Memory B cell (primary cell): ENCODE results near the gene WFDC1.

Source experiments
- ATAC-seq: fragments of 150-1000 bp; cut with Tn5 transposase; 2 replicates; pipeline ENCODE4 v1.10.0; 2021; ENCODE audit warnings: low read depth, mild to moderate bottlenecking, moderate library complexity
- DNase-seq, 2 donors: peaks; one replicate each; pipeline ENCODE4 v3.0.0; 2022; ENCODE audit warnings: low spot score in 2 of 2
- H3K27ac Mint-ChIP-seq: one replicate; pipeline ENCODE4 v1.8.0; 2022; ENCODE audit warnings: mild to moderate bottlenecking, moderate library complexity, mixed read lengths
- H3K27me3 Mint-ChIP-seq: one replicate; pipeline ENCODE4 v1.8.0; 2022; ENCODE audit warnings: mixed read lengths
- H3K36me3 Mint-ChIP-seq: one replicate; pipeline ENCODE4 v1.8.0; 2022; ENCODE audit warnings: mild to moderate bottlenecking, mixed read lengths
- H3K4me1 Mint-ChIP-seq: one replicate; pipeline ENCODE4 v1.8.0; 2022; ENCODE audit warnings: mixed read lengths
- H3K4me3 Mint-ChIP-seq: one replicate; pipeline ENCODE4 v1.8.0; 2022; ENCODE audit warnings: mild to moderate bottlenecking, moderate library complexity, mixed read lengths
- H3K9me3 Mint-ChIP-seq: one replicate; pipeline ENCODE4 v1.8.0; 2022; ENCODE audit warnings: mixed read lengths

Gene WFDC1

DNA sequence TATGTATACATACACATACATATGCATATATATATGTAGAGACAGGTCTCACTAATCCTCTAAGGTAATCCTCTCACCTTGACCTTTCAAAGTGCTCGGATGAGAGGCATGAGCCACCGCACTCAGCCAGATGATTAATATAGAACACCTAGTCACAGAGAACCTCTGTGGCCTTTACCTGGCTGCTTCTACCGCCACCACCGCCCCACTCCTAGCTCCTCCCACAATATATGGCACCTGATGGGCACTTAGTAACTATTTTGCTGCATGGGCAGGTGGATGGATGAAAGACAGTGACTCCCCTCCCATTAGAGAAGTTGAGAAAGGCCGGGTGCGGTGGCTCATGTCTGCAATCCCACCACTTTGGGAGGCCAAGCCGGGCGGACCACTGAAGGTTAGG is 57.0 kb downstream of the WFDC1 start:
- Mint-ChIP-seq H3K4me1 (no peaks in the 10 kb centered on the region), H3K36me3 (no peaks in the 10 kb centered on the region), H3K9me3 (no peaks in the 10 kb centered on the region), H3K27me3 (peaks cover 25% of the 10 kb centered on the region), H3K27ac (no peak overlapping the region), H3K4me3 (no peak overlapping the region)
- ATAC-seq (no peak), DNase-seq (no peak)

DNA sequence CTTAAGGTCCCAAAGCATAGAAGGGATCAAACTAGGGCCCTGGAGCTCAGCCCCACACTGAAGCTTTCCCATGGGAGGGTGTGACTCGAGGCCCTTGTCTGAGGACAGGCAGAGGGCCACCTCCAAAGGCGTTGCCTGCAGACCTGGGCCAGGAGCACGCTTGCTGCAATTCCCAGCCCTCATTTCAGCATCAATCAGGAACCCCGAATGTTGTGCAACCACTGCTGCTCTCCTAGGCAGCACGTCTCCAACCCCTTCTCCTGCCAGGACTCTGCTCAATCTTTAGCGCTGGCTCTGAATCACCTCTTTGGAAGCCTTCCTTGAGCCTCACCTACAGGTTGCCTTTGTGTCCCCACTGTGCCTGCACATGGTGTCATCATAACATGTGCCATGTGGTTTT is 59.6 kb downstream of the WFDC1 start:
- H3K4me3 Mint-ChIP-seq = no peak overlapping the region
- H3K9me3 Mint-ChIP-seq = no peaks in the 10 kb centered on the region
- ATAC-seq = no peak
- DNase-seq = no peak
- H3K4me1 Mint-ChIP-seq = no peaks in the 10 kb centered on the region
- no peaks in the 10 kb centered on the region for H3K36me3 Mint-ChIP-seq
- H3K27me3 Mint-ChIP-seq = peaks cover 25% of the 10 kb centered on the region
- H3K27ac Mint-ChIP-seq = no peak overlapping the region

DNA sequence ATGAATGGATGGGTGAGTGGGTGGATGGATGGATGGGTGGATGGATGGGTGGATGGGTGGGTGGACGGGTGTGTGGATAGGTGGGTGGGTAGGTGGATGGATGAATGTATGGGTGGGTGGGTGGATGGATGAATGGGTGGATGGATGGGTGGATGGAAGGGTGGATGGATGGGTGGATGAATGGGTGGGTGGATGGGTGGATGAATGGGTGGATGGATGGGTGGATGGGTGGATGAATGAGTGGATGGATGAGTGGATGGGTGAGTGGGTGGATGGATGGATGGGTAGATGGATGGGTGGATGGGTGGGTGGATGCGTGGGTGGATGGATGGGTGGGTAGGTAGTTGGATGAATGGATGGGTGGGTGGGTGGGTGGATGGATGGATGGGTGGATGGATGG is 60.5 kb downstream of the WFDC1 start:
- H3K4me3 Mint-ChIP-seq = no peak overlapping the region
- no peaks in the 10 kb centered on the region for H3K36me3 Mint-ChIP-seq
- H3K9me3 Mint-ChIP-seq = no peaks in the 10 kb centered on the region
- ATAC-seq (no peak), DNase-seq (no peak)
- no peaks in the 10 kb centered on the region for H3K4me1 Mint-ChIP-seq
- H3K27ac Mint-ChIP-seq = no peak overlapping the region
- peaks cover 18% of the 10 kb centered on the region for H3K27me3 Mint-ChIP-seq

DNA sequence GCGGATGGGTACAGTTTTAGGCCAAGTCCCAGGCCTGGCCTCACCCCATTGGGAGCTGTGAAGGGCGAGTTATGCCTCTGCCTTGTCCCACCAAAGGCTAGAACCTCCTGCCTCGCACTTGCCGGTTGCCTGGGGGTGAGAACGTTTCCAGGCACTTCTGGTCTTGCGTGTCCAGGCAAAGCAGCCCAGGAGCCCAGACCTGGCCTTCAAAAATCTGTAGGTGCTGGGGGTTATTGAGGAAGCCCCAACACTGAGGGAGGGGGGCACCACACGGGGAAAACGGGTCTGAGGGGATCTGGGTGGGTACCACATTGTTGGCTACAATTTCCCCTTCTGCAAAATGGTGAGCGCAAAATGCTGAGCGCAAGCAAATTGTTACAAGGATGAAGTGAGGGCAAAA is 61.5 kb downstream of the WFDC1 start:
- Mint-ChIP-seq H3K4me1 (no peaks in the 10 kb centered on the region), H3K4me3 (no peak overlapping the region), H3K27me3 (peaks cover 18% of the 10 kb centered on the region), H3K9me3 (no peaks in the 10 kb centered on the region), H3K27ac (no peak overlapping the region), H3K36me3 (no peaks in the 10 kb centered on the region)
- DNase-seq (no peak), ATAC-seq (no peak)

DNA sequence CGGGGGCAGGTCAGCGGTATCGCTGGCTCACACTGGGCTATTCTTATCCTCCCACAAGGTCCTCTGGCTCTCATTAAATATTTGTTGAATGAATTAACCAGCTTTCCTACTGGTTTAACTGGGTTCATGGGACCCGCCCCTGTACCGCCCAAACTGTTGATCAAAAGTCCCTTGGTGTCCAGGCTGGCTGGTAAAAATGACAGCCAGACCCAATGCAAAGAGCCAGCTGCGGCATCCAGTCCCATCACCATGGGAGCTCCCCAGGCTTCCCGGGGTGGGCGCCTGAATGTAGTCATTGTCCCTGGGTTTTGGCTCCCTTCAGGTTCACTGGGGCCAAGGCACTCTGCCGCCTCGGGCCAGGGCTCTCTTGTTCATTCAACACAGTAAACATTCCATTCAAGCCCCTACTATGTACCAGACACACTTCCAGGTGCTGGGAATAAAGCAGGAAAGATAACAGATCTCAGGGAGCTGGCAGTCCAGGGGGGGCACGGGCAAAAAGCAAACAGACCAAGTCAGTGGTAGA is 62.0 kb downstream of the WFDC1 start:
- no peak for ATAC-seq
- H3K36me3 Mint-ChIP-seq = no peaks in the 10 kb centered on the region
- peaks cover 18% of the 10 kb centered on the region for H3K27me3 Mint-ChIP-seq

DNA sequence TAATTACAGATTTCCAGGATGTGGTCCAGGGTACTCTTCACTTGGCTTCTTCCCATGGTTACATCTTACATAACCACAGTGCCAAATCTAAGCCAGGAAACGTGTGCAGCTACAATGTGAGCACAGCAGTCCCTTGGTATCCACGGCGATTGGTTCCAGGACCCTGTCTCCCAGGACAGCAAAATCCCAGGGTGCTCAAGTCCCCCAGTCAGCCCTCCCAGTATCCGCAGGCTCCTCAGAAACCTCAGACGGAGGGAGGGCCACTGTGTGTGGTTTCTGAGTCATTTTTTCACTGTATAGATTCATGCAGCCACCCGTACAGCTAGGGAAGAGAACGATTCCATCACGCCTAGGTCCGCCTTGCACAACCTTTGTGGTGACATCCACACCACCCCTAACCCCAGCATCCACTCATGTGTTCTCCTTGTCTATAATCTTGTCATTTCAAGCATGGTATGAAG is 62.5 kb downstream of the WFDC1 start:
- Mint-ChIP-seq H3K27me3 (peaks cover 16% of the 10 kb centered on the region), H3K27ac (no peak overlapping the region), H3K36me3 (no peaks in the 10 kb centered on the region), H3K9me3 (no peaks in the 10 kb centered on the region), H3K4me1 (no peaks in the 10 kb centered on the region), H3K4me3 (no peak overlapping the region)
- DNase-seq = no peak
- ATAC-seq = no peak

More for the DNA sequence above, 62.0 kb downstream of the WFDC1 start:
- Mint-ChIP-seq H3K4me1 (no peaks in the 10 kb centered on the region), H3K9me3 (no peaks in the 10 kb centered on the region), H3K27ac (no peak overlapping the region), H3K4me3 (no peak overlapping the region)
- no peak for DNase-seq

DNA sequence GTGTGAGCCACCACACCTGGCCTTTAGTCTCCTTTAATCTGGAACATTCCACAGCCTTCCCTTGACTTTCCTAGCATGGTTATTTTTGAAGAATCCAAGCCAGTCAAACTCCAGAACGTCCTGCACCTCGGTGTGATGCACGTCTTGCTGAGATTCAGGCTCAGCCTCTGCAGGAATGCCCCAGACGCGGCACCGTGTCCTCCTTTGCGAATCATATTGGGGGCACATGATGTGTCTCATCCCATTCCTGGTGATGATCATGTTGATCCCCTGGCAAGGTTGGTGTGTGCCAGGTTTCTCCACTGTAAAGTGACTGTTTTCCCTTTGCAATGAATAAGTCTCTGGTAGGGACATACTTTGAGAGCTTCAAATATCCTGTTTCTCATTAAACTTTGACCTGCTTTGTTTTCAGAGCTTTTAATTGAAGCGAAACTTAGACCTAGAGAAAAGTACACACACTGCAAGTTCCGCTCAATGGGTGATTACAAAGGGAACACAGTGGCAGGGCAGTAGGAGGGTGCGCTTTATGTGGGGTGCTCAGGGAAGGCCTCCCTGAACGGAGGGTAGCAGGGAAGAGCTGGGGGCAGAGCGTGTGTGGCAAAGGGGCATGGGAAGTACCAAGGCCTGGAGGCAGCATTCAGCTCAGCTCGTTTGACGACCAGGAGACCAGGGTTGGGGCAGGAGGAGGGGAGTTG is 64.1 kb downstream of the WFDC1 start:
- H3K4me1 Mint-ChIP-seq = no peaks in the 10 kb centered on the region
- H3K36me3 Mint-ChIP-seq = no peaks in the 10 kb centered on the region
- no peak overlapping the region for H3K4me3 Mint-ChIP-seq
- no peaks in the 10 kb centered on the region for H3K9me3 Mint-ChIP-seq
- no peak overlapping the region for H3K27ac Mint-ChIP-seq
- peaks cover 15% of the 10 kb centered on the region for H3K27me3 Mint-ChIP-seq
- DNase-seq (no peak), ATAC-seq (no peak)

DNA sequence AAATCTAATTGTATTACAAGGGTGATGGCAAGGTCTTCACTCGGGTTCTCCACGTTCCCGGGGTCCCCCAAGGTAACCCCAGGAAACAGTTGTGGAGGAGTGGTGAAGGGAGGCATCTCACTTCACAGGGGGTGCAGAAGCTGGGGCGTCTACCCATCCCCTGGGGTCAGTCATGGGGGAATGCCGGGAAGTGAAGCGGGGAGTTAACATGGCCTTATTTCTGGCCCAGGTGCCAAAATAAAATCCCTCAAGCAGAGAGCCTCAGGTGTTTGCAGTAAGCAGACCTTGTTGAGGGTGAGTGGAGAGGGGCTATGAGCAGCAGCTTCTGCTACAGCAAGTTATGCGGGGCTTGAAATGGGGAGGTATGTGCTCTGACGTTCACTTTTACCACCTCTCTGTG is 64.6 kb downstream of the WFDC1 start:
- Mint-ChIP-seq H3K4me1 (no peaks in the 10 kb centered on the region), H3K9me3 (no peaks in the 10 kb centered on the region), H3K27ac (no peak overlapping the region), H3K36me3 (no peaks in the 10 kb centered on the region), H3K4me3 (no peak overlapping the region), H3K27me3 (peaks cover 13% of the 10 kb centered on the region)
- no peak for DNase-seq
- no peak for ATAC-seq

DNA sequence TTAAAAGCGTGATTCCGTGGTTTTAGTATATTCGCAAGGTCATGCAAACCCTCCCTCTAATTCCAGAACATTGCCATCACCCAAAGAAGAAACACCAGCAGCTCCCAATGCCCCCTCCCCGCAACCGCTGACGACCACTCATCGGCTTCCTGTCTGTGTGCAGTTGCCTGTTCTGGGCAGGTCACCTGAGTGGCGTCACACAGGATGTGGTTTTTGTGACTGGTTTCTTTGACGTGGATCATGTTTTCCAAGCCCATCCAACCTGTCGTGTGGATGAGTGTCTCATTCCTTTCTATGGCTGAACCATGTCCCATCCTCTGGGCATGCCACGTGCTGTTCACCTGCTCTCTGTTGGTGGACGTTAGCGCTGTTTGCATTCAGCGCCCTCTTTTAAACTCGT is 65.5 kb downstream of the WFDC1 start:
- no peaks in the 10 kb centered on the region for H3K4me1 Mint-ChIP-seq
- no peak overlapping the region for H3K27ac Mint-ChIP-seq
- H3K4me3 Mint-ChIP-seq = no peak overlapping the region
- no peak for DNase-seq
- no peaks in the 10 kb centered on the region for H3K9me3 Mint-ChIP-seq
- peaks cover 7% of the 10 kb centered on the region for H3K27me3 Mint-ChIP-seq
- H3K36me3 Mint-ChIP-seq = no peaks in the 10 kb centered on the region
- ATAC-seq = no peak

DNA sequence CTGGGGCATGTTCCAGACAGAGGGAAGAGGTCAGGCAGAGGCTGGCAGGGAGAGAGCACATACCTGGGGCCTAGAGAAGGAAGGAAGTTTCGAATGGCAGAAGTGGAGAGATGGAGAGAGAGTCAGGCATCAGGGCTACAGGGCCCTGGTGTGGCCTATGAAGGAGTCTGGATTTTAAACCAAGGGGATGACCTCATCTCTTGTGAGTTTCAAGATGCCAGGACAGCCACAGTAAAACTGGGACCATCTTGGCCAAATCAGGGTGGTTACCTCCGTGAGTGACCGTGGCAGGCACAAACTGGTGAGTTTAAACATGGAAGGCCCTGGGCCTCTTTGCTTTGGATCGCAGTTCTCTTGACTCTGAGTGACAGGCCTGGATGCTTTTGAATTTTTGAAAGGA is 66.1 kb downstream of the WFDC1 start:
- ATAC-seq (no peak), DNase-seq (no peak)
- no peak overlapping the region for H3K4me3 Mint-ChIP-seq
- H3K36me3 Mint-ChIP-seq = no peaks in the 10 kb centered on the region
- H3K9me3 Mint-ChIP-seq = no peaks in the 10 kb centered on the region
- H3K27me3 Mint-ChIP-seq = peaks cover 6% of the 10 kb centered on the region
- H3K27ac Mint-ChIP-seq = no peak overlapping the region
- no peaks in the 10 kb centered on the region for H3K4me1 Mint-ChIP-seq

DNA sequence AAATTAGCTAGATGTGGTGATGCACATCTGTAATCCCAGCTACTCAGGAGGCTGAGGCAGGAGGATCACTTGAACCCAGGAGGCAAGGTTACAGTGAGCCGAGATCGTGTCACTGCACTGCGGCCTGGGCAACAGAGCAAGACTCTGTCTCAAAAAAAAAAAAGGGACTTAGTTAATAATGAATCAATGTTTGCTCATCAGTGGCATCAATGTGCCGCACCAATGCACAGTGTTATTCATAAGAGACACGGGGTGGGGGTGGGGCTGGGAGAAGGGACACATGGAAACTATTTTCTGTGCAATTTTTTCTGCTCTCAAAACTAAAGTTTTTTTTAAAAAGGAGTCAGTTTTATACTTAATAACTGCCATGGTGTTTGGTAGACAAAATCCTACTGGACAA is 66.9 kb downstream of the WFDC1 start:
- no peak for DNase-seq
- no peaks in the 10 kb centered on the region for H3K4me1 Mint-ChIP-seq
- ATAC-seq = no peak
- peaks cover 6% of the 10 kb centered on the region for H3K27me3 Mint-ChIP-seq
- H3K4me3 Mint-ChIP-seq = no peak overlapping the region
- H3K27ac Mint-ChIP-seq = no peak overlapping the region
- no peaks in the 10 kb centered on the region for H3K9me3 Mint-ChIP-seq
- H3K36me3 Mint-ChIP-seq = no peaks in the 10 kb centered on the region

DNA sequence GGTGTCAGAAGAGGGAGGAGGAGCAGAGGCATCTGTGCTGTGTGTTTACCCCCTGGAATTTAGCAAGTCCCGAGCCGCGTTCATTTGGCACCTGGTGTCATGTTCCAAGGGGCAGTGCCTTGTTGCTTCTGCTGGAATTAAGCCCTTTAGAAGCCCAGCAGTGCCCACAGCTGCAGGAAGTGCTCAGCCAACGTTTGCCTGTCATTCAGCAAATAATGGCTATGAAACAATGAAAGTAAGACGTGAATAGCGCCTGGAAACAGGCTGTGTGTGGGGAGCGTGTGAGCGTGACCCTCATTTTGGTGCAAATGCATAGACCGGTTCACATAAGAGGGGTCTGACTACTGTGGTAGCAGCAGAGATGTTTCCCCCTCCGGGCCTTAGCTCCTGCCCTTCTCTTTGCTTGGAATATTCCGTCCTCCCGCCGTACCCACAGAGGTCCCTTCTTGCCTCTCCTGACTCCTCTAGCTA is 67.8 kb downstream of the WFDC1 start:
- ATAC-seq = no peak
- no peak overlapping the region for H3K4me3 Mint-ChIP-seq
- H3K27me3 Mint-ChIP-seq = peaks cover 14% of the 10 kb centered on the region
- no peaks in the 10 kb centered on the region for H3K36me3 Mint-ChIP-seq
- no peaks in the 10 kb centered on the region for H3K4me1 Mint-ChIP-seq
- H3K27ac Mint-ChIP-seq = no peak overlapping the region
- H3K9me3 Mint-ChIP-seq = no peaks in the 10 kb centered on the region
- DNase-seq = no peak

DNA sequence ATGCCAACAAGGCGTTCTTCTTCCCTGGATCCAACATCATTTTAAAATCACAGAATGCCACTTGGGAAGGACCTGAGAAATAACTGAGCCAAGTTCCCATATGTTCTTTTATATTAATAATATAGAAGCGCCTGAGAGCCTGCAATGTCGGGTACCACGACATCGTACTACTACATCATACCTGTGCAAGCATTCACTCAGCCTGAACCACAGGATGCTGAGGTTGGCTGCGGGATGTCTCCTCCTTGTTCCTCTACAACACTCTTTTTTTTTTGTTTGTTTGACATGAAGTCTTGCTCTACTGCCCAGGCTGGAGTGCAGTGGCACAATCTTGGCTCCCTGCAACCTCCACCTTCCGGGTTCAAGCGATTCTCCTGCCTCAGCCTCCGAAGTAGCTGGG is 71.5 kb downstream of the WFDC1 start:
- H3K4me3 Mint-ChIP-seq = no peak overlapping the region
- ATAC-seq (no peak), DNase-seq (no peak)
- H3K27ac Mint-ChIP-seq = no peak overlapping the region
- H3K36me3 Mint-ChIP-seq = no peaks in the 10 kb centered on the region
- H3K9me3 Mint-ChIP-seq = no peaks in the 10 kb centered on the region
- no peaks in the 10 kb centered on the region for H3K4me1 Mint-ChIP-seq
- peaks cover 25% of the 10 kb centered on the region for H3K27me3 Mint-ChIP-seq

DNA sequence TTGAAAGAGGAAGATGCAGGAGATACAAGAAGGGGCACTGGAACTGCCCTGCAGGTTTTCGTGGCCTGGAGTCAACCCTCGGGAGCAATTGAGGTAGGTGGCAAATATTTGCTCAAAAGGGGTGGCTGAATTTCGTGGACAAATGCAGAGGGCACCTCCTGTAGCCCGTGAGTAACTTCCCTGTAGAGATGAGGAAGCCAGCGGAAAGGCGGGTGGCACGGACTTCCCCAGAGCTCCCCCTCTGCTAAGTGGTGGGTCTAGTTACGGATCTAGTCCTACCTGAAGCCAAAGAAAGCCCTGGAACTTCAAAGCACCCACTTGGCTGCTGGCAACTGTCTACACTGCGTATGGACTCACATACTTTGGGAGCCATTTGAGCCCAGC is 72.6 kb downstream of the WFDC1 start:
- ATAC-seq (no peak), DNase-seq (no peak)
- no peaks in the 10 kb centered on the region for H3K4me1 Mint-ChIP-seq
- no peaks in the 10 kb centered on the region for H3K9me3 Mint-ChIP-seq
- H3K27ac Mint-ChIP-seq = no peak overlapping the region
- H3K4me3 Mint-ChIP-seq = no peak overlapping the region
- H3K27me3 Mint-ChIP-seq = peaks cover 29% of the 10 kb centered on the region
- H3K36me3 Mint-ChIP-seq = no peaks in the 10 kb centered on the region

DNA sequence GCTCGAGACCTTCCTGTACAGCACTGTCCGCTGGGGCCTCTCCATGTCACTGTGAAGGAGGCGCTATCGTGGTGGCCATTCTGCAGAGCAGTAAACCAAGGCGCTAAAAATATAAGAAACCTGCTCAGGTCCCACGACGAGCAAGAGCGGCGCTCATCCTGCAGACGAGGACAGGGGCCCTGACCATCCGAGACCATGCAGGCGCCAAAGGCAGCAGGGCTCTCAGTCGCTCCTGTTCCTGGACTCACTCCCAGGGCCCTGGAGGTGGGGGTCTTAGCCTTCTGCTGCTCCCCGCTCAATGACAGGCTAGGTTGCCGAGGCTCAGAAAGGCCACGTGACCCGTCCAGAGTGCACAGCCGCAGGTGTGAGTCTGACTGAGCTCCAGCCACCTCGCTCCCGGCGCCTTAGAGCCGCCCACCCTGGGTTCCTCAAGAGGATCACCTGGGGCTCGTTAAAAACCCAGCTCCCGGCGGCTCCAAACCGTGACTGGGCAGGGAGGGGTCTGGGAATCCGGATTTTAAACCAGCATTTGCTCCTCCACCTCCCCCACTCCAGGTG is 73.2 kb downstream of the WFDC1 start:
- ATAC-seq (no peak), DNase-seq (no peak)
- Mint-ChIP-seq H3K4me3 (no peak overlapping the region), H3K27me3 (peaks cover 29% of the 10 kb centered on the region), H3K4me1 (no peaks in the 10 kb centered on the region), H3K9me3 (no peaks in the 10 kb centered on the region), H3K27ac (no peak overlapping the region), H3K36me3 (no peaks in the 10 kb centered on the region)
